GM12878 (cell line): ENCODE data around the gene NAT9. TPM values are rescaled to one million over a fixed set of nuclear protein-coding genes. Genes with fewer than 3 reads are reported as not detected.

ENCODE experiments used
- BCL11A ChIP-seq: IDR thresholded peaks from 2 replicates; pipeline ENCODE4 v1.6.1; 2011; ENCODE audit warnings: low read depth, low read length
- CBFB ChIP-seq: IDR thresholded peaks from 2 replicates; pipeline ENCODE4 v1.6.1; 2016; ENCODE audit warnings: antibody characterized with exemption, low read depth
- CBX3 ChIP-seq: fragments of 200-600 bp; sonication (generic); IDR thresholded peaks from 2 replicates; pipeline ENCODE4 v1.6.1; 2016; ENCODE audit warnings: low read depth, borderline replicate concordance
- ELK1 ChIP-seq: IDR thresholded peaks from 2 replicates; pipeline ENCODE4 v1.6.1; 2012; ENCODE audit warnings: low read depth, low read length, improper control_type of control experiment
- FOXK2 ChIP-seq: fragments of 450-650 bp; IDR thresholded peaks from 2 replicates; pipeline ENCODE4 v1.6.1; 2017; ENCODE audit warnings: mild to moderate bottlenecking, moderate library complexity
- GABPA ChIP-seq: IDR thresholded peaks from 2 replicates; pipeline ENCODE4 v1.6.1; 2014; ENCODE audit warnings: antibody characterized with exemption, low read depth, mild to moderate bottlenecking, inconsistent platforms
- JUNB ChIP-seq: IDR thresholded peaks from 2 replicates; pipeline ENCODE4 v1.6.1; 2016; ENCODE audit warnings: antibody characterized with exemption, mild to moderate bottlenecking
- MTA2 ChIP-seq: fragments of 450-650 bp; IDR thresholded peaks from 2 replicates; pipeline ENCODE4 v1.6.1; 2016; ENCODE audit warnings: low read depth, mild to moderate bottlenecking, moderate library complexity
- PKNOX1 ChIP-seq: fragments of 450-650 bp; IDR thresholded peaks from 2 replicates; pipeline ENCODE4 v1.6.1; 2016; ENCODE audit warnings: mild to moderate bottlenecking
- POLR2AphosphoS5 ChIP-seq: IDR thresholded peaks from 2 replicates; pipeline ENCODE4 v1.6.1; 2011; ENCODE audit warnings: mild to moderate bottlenecking, low read length, inconsistent platforms
- PRDM15 ChIP-seq: fragments of 450-650 bp; formaldehyde crosslinking; IDR thresholded peaks from 2 replicates; pipeline ENCODE4 v1.4.0; 2020; ENCODE audit warnings: mild to moderate bottlenecking, moderate library complexity
- RAD51 ChIP-seq: fragments of 450-650 bp; IDR thresholded peaks from 2 replicates; pipeline ENCODE4 v1.6.1; 2016; ENCODE audit warnings: moderate library complexity, mild to moderate bottlenecking, inconsistent platforms
- RB1 ChIP-seq: fragments of 450-650 bp; formaldehyde crosslinking; IDR thresholded peaks from 2 replicates; pipeline ENCODE4 v1.6.1; 2017; ENCODE audit warnings: mild to moderate bottlenecking, borderline replicate concordance
- RELA ChIP-seq: fragments of 450-650 bp; IDR thresholded peaks from 2 replicates; pipeline ENCODE4 v1.8.0; 2014; ENCODE audit warnings: borderline replicate concordance; ENCODE audit not compliant: partially characterized antibody
- SMAD1 ChIP-seq: fragments of 450-650 bp; IDR thresholded peaks from 2 replicates; pipeline ENCODE4 v1.6.1; 2018; ENCODE audit warnings: mild to moderate bottlenecking, low read depth; ENCODE audit not compliant: partially characterized antibody
- SUZ12 ChIP-seq: fragments of 200-600 bp; sonication (generic); IDR thresholded peaks from one replicate; pipeline ENCODE4 v1.6.1; 2018; ENCODE audit warnings: antibody characterized with exemption, mild to moderate bottlenecking; ENCODE audit not compliant: unreplicated experiment
- TAF1 ChIP-seq: IDR thresholded peaks from 2 replicates; pipeline ENCODE4 v1.6.1; 2011; ENCODE audit warnings: mild to moderate bottlenecking, low read depth, low read length, borderline replicate concordance
- YBX1 ChIP-seq: fragments of 450-650 bp; IDR thresholded peaks from 2 replicates; pipeline ENCODE4 v1.6.1; 2016; ENCODE audit warnings: antibody characterized with exemption
- ZNF384 ChIP-seq: IDR thresholded peaks from 2 replicates; pipeline ENCODE4 v1.6.1; 2012; ENCODE audit warnings: low read depth, mild to moderate bottlenecking, low read length, improper control_type of control experiment, borderline replicate concordance
- polyA plus RNA-seq, 11 experiments: library from polyadenylated mRNA; depleted of rRNA in 4 of 11; unstranded in 6 of 11; stranded (reverse) in 5 of 11; fragments of >200 nt; fragmentation: Nextera tagmentation in 4 of 11; fragmentation: Illumina TruSeq in 1 of 11; extraction: Ambion mirVana in 4 of 11; extraction: Trizol in 1 of 11; gene quantifications; 1 replicate in 1 of 11; 2 replicates in 10 of 11; pipeline versions ENCODE4 v1.2.1 to v1.2.3, GENCODE V29; 2011 to 2016; ENCODE audit warnings: inconsistent platforms in 2 of 11, missing spikeins in 2 of 11, low read depth in 1 of 11
- total RNA-seq, 4 experiments: library from RNA; depleted of rRNA in 3 of 4; stranded (reverse); fragments of >200 nt in 3 of 4; fragmentation: Illumina TruSeq in 1 of 4; extraction: Trizol in 1 of 4; gene quantifications; 2 replicates each; pipeline versions ENCODE4 v1.2.1 to v1.2.3, GENCODE V29; 2013 to 2021
- TF ChIP-seq, protein P1 (sequence below): IDR thresholded peaks from 2 replicates; pipeline ENCODE4 v1.6.1; 2011; ENCODE audit warnings: borderline replicate concordance, low read depth, mild to moderate bottlenecking, moderate library complexity, mixed read lengths, low read length; ENCODE audit not compliant: insufficient read depth; ENCODE audit errors: extremely low read length
- TF ChIP-seq, protein P2 (sequence below): fragments of 450-650 bp; IDR thresholded peaks from 2 replicates; pipeline ENCODE4 v1.6.1; 2017; ENCODE audit warnings: borderline replicate concordance

NAT9 gene
- total and polyA plus RNA-seq, 10 of the 15 experiments (the other 5 are each of a cell fraction or from before 2014, with no cell fraction given): 3.5 to 45.3 (median 27.3) TPM

DNA sequence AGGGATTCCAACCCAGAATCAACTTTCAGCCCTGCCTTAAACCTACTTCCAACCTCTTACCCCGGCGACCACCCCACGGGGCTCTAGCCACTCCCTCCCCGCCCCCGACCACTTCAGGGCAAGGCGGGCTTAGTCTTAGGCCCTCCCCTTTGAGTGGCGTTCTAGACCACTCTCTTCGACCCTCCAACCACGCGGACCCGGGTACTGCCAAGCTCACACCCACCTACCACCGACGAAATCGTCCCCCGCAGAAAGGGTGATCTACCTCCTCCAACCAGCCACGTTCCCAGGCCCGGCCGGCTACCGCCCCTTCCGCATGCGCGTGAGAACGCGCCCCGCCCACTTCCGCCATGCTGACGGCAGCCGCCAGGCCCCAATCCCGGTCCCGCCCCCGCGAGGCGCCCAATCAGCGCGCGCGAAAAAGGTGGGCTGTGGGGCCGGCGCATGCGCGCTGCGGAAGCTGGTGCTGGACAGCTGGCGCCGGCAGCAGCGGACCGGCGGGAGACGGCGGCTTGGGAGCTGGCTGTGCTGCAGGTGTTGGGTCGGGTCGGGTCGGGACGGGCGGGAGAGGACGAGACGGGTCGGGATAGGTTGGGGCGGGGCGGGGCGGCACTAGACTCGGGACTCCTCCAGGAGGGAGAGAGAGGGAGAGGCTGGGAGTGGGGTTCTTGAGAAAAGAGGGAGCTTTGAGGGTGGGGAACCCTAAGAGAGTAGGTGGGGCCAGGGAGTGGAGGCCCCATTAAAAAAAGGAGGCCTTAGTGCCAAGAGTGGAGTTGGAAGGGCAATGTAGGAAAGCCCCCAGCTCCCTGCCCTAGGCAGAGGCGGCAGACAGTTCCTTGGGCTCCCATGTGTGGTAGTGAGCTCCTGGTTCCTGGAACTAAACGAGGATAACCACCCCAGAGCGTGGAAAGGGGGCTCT lies at the start of gene NAT9 (continued):
- 0 out of 2 replicates have a peak, but pooled peaks have one; percentile 60 for TF ChIP-seq RB1
- TF ChIP-seq, protein P1, sequence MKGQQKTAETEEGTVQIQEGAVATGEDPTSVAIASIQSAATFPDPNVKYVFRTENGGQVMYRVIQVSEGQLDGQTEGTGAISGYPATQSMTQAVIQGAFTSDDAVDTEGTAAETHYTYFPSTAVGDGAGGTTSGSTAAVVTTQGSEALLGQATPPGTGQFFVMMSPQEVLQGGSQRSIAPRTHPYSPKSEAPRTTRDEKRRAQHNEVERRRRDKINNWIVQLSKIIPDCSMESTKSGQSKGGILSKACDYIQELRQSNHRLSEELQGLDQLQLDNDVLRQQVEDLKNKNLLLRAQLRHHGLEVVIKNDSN: no peak
- TF ChIP-seq ZNF384: no peak
- TF ChIP-seq RELA: peak; percentile 42
- no peak for TF ChIP-seq RAD51
- no peak for TF ChIP-seq PRDM15
- no peak for TF ChIP-seq CBFB
- TF ChIP-seq POLR2AphosphoS5: peak; percentile 87
- TF ChIP-seq YBX1: no peak
- peak; percentile 86 for TF ChIP-seq GABPA
- TF ChIP-seq MTA2: no peak
- TF ChIP-seq, protein P2, sequence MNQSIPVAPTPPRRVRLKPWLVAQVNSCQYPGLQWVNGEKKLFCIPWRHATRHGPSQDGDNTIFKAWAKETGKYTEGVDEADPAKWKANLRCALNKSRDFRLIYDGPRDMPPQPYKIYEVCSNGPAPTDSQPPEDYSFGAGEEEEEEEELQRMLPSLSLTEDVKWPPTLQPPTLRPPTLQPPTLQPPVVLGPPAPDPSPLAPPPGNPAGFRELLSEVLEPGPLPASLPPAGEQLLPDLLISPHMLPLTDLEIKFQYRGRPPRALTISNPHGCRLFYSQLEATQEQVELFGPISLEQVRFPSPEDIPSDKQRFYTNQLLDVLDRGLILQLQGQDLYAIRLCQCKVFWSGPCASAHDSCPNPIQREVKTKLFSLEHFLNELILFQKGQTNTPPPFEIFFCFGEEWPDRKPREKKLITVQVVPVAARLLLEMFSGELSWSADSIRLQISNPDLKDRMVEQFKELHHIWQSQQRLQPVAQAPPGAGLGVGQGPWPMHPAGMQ: no peak
- TF ChIP-seq FOXK2: no peak
- no peak for TF ChIP-seq SMAD1
- no peak for TF ChIP-seq BCL11A
- TF ChIP-seq PKNOX1: peak; percentile 73
- TF ChIP-seq JUNB: no peak
- no peak for TF ChIP-seq CBX3
- TF ChIP-seq ELK1: peak; percentile 68
- TF ChIP-seq TAF1: no peak; the same call in 1 of the 2 replicates
- TF ChIP-seq SUZ12: no peak
